ENCODE measurements around the gene CNTFR. TPM values are rescaled to one million over a fixed set of nuclear protein-coding genes. Genes with fewer than 3 reads are reported as not detected.

The CNTFR gene
- total RNA-seq, 1 experiment from 2014 or later: not detected

DNA sequence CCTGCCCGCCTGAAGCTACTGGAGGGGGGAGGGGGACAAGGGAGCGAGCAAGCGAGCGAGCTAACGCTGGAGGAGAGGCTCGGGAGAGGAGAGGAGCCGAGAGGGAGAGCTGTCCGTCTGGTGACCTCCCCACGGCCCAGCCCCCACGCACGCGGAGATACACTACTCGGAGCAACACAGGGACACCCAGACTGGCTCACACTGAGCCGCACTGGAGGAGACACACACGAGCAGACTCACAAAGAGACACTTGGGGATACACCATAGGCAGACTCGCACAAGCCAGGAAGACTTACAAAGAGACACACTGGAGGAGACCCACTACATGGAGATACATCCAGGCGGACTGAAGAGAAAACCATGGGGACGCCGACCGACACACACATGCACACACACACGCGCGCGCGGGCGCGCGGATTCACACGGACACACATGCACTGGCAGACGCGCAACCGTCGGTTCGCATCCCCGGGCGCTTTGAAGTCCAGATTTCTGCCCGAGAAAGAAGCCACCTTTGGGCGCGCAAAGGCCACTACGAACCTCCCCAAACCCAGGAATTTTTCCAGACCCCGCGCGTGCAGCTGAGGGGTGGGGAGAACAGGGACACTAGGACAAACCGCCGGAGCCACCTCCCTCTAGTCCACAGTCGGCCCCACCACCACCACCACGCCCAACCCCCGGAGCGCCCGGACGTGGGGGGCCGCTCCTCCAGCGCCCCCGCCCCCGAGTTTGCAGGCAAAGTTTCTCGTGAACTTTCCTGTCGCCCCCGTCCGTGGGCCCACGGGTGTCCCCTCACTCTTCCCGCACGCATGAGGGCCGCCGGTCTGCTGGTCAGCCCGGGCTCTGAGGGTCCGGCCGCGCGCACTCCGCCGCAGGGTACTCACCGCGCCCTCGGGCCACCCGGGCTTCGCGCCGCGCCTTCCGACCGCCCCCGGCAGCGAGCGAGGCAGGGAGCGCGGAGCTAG lies 571 bp downstream of the CNTFR start:
- TF ChIP-seq, protein P1, sequence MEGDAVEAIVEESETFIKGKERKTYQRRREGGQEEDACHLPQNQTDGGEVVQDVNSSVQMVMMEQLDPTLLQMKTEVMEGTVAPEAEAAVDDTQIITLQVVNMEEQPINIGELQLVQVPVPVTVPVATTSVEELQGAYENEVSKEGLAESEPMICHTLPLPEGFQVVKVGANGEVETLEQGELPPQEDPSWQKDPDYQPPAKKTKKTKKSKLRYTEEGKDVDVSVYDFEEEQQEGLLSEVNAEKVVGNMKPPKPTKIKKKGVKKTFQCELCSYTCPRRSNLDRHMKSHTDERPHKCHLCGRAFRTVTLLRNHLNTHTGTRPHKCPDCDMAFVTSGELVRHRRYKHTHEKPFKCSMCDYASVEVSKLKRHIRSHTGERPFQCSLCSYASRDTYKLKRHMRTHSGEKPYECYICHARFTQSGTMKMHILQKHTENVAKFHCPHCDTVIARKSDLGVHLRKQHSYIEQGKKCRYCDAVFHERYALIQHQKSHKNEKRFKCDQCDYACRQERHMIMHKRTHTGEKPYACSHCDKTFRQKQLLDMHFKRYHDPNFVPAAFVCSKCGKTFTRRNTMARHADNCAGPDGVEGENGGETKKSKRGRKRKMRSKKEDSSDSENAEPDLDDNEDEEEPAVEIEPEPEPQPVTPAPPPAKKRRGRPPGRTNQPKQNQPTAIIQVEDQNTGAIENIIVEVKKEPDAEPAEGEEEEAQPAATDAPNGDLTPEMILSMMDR (IDR thresholded peaks at IDR 0.05; ENCODE audit: unreplicated experiment): no peak
- no peak for DNase-seq
- intact Hi-C loops (cut with micrococcal nuclease; ENCODE audit: unreplicated experiment): no loop called here
- CTCF ChIA-PET: interaction anchor here (0.7 kb wide), 1 partner anchor 87 kb away, joined by 5 read pairs; no protein-coding TSS in a partner anchor
- Mint-ChIP-seq H3K4me3 (ENCODE audit: low read depth, unreplicated experiment) (peak overlapping the region; percentile 2), H3K27me3 (ENCODE audit: unreplicated experiment) (peaks cover 97% of the 10 kb centered on the region), H3K9me3 (ENCODE audit: low read depth, unreplicated experiment) (no peaks in the 10 kb centered on the region), H3K4me1 (ENCODE audit: low read depth, unreplicated experiment) (no peaks in the 10 kb centered on the region), H3K36me3 (ENCODE audit: insufficient read depth, unreplicated experiment) (peaks cover 6% of the 10 kb centered on the region), H3K27ac (ENCODE audit: unreplicated experiment) (no peak overlapping the region)
- no TSS peak for BruUV-seq (replicated peaks)

DNA sequence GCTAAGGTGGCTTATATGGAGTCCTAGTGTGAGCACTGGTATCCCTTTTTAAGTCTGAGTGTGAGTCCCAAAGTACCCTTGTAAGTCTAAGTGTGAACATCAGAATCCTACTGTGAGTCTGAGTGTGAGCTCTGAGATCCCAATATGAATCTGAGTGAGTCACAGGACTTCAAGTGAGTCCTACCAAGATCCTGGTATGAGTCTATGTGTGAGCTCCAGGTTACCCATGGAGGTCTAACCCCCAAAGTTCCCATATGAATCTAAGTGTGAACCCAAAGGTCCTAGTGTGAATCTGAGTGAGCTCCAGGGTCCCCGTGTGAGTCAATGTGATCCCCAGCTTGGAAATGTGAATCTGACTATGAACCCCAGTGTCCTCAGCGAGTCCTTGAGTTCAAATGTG lies 2.3 kb downstream of the CNTFR start:
- peaks cover 6% of the 10 kb centered on the region for H3K36me3 Mint-ChIP-seq (ENCODE audit: insufficient read depth, unreplicated experiment)
- no peaks in the 10 kb centered on the region for H3K9me3 Mint-ChIP-seq (ENCODE audit: low read depth, unreplicated experiment)
- no TSS peak for BruUV-seq (replicated peaks)
- H3K27ac Mint-ChIP-seq (ENCODE audit: unreplicated experiment): no peak overlapping the region
- TF ChIP-seq, protein P1 (IDR thresholded peaks at IDR 0.05; ENCODE audit: unreplicated experiment): no peak
- H3K27me3 Mint-ChIP-seq (ENCODE audit: unreplicated experiment): peaks cover 97% of the 10 kb centered on the region
- no peak for DNase-seq
- CTCF ChIA-PET: interaction anchor here (0.7 kb wide), 1 partner anchor 212 kb away, joined by 3 read pairs; no protein-coding TSS in a partner anchor
- H3K4me3 Mint-ChIP-seq (ENCODE audit: low read depth, unreplicated experiment): no peak overlapping the region
- intact Hi-C loops (cut with micrococcal nuclease; ENCODE audit: unreplicated experiment): no loop called here
- H3K4me1 Mint-ChIP-seq (ENCODE audit: low read depth, unreplicated experiment): no peaks in the 10 kb centered on the region

DNA sequence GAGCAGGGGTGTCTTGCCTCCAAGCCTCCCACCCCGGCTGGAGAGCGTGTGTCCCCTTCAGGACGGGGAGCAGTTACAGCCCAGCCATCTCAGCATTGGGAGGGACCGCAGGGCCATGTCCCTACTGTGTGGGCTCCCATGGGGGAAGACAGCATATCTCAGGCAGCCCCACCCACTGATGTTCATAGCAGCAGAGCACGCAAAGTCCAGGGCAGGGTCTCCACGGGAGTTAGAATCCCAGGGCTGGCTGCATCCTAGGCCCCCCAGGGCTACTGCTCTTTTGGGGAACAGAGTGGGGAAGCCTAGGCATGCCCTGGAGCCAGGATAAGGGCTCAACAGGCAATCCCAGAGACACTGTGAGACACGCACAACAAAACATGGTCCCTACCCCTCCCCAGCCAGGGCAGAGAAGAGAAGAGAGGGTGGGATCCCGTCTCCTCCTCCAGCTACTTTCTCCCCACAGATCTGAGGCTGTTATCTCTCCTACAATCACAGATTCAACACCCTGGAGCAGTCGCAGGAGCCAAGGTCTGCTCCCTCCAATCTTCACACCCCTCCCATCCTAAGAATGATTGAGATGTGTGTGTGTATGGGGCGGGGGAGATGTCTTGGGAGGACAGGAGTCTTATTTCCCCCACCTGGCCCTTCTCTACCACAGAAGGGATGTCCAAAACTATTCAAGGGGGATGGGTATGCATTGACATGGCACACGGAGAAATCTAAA lies 3.4 kb downstream of the CNTFR start:
- Mint-ChIP-seq H3K9me3 (ENCODE audit: low read depth, unreplicated experiment) (no peaks in the 10 kb centered on the region), H3K27me3 (ENCODE audit: unreplicated experiment) (peaks cover 100% of the 10 kb centered on the region), H3K4me3 (ENCODE audit: low read depth, unreplicated experiment) (no peak overlapping the region), H3K27ac (ENCODE audit: unreplicated experiment) (no peak overlapping the region), H3K36me3 (ENCODE audit: insufficient read depth, unreplicated experiment) (peaks cover 6% of the 10 kb centered on the region), H3K4me1 (ENCODE audit: low read depth, unreplicated experiment) (no peaks in the 10 kb centered on the region)
- DNase-seq: no peak
- no TSS peak for BruUV-seq (replicated peaks)
- CTCF ChIA-PET: no interaction called here
- TF ChIP-seq, protein P1 (IDR thresholded peaks at IDR 0.05; ENCODE audit: unreplicated experiment): no peak
- intact Hi-C loops (cut with micrococcal nuclease; ENCODE audit: unreplicated experiment): no loop called here

DNA sequence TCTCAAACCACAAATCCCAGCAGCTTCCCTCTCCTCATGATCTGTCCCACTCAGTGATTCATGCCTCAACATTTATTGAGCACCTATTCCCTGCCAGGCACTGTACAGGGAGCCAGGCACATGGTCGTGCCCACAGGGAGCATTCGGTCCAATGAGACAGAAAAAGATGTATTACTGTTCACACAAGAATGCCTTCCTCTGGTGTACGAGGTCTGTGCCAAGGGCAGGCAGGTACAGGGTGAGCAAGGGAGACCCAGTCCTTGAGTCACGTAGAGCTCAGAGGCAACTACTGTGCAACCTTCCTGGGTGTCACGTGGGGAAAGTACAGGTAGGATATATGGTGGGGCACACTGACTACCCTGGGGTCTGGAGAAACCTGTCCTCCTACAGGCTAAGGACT lies 4.6 kb downstream of the CNTFR start:
- H3K27ac Mint-ChIP-seq (ENCODE audit: unreplicated experiment): no peak overlapping the region

More for the DNA sequence above, 4.6 kb downstream of the CNTFR start:
- no peak for DNase-seq
- peaks cover under 1% of the 10 kb centered on the region for H3K36me3 Mint-ChIP-seq (ENCODE audit: insufficient read depth, unreplicated experiment)
- no peak overlapping the region for H3K4me3 Mint-ChIP-seq (ENCODE audit: low read depth, unreplicated experiment)
- H3K4me1 Mint-ChIP-seq (ENCODE audit: low read depth, unreplicated experiment): no peaks in the 10 kb centered on the region
- CTCF ChIA-PET: no interaction called here
- H3K27me3 Mint-ChIP-seq (ENCODE audit: unreplicated experiment): peaks cover 100% of the 10 kb centered on the region
- no peaks in the 10 kb centered on the region for H3K9me3 Mint-ChIP-seq (ENCODE audit: low read depth, unreplicated experiment)
- intact Hi-C loops (cut with micrococcal nuclease; ENCODE audit: unreplicated experiment): no loop called here
- BruUV-seq (replicated peaks): no TSS peak
- TF ChIP-seq, protein P1 (IDR thresholded peaks at IDR 0.05; ENCODE audit: unreplicated experiment): no peak

Data from Calu3 (cell line).